A673 (cell line): ENCODE measurements around the gene ACOT7. TPM values are rescaled to one million over a fixed set of nuclear protein-coding genes. Genes with fewer than 3 reads are reported as not detected.

Experiments
- BruUV-seq: library from RNA; stranded (reverse); fragments of 400-500 nt; replicated peaks from 2 replicates; lab custom pipeline; 2021; lab: Mats Ljungman, UMichigan
- CTCF ChIA-PET: fragments of 300-600 bp; sonication (Branson Sonifier 250); formaldehyde crosslinking; loops from one replicate; lab custom pipeline; 2022; ENCODE audit warnings: antibody characterized with exemption; lab: Charles Lee
- POLR2A ChIA-PET: fragments of 300-600 bp; sonication (Branson Sonifier 250); formaldehyde crosslinking; loops from one replicate; lab custom pipeline; 2022; ENCODE audit warnings: antibody characterized with exemption; ENCODE audit not compliant: low non-redundant PET; lab: Charles Lee
- DNase-seq: peaks from one replicate; pipeline ENCODE4 v3.0.0-alpha.2; 2015; ENCODE audit warnings: low spot score
- H3K27ac ChIP-seq: fragments of 200-600 bp; sonication (generic); 2 replicates; pipeline ENCODE4 v1.5.1; 2016; ENCODE audit warnings: mixed run types, low read depth, mild to moderate bottlenecking, mixed read lengths, antibody characterized with exemption, low read length; ENCODE audit not compliant: poor library complexity, severe bottlenecking
- H3K27me3 ChIP-seq: fragments of 200-600 bp; sonication (generic); replicated peaks from 2 replicates; pipeline ENCODE4 v1.6.1; 2017; ENCODE audit warnings: mixed run types, low read depth, mild to moderate bottlenecking, mixed read lengths, antibody characterized with exemption, low read length; ENCODE audit not compliant: insufficient read depth, poor library complexity
- H3K36me3 ChIP-seq: fragments of 200-600 bp; sonication (generic); 2 replicates; pipeline ENCODE4 v1.6.1; 2016; ENCODE audit warnings: mixed run types, mild to moderate bottlenecking, mixed read lengths, antibody characterized with exemption, low read length; ENCODE audit not compliant: insufficient read depth, poor library complexity, severe bottlenecking
- H3K4me1 ChIP-seq: fragments of 200-600 bp; sonication (generic); 2 replicates; pipeline ENCODE4 v1.6.1; 2017; ENCODE audit warnings: mixed run types, mild to moderate bottlenecking, mixed read lengths, antibody characterized with exemption, low read length; ENCODE audit not compliant: insufficient read depth, poor library complexity, severe bottlenecking
- H3K4me3 ChIP-seq: fragments of 200-600 bp; sonication (generic); 2 replicates; pipeline ENCODE4 v1.5.1; 2016; ENCODE audit warnings: low read depth, mixed run types, mild to moderate bottlenecking, mixed read lengths, low read length; ENCODE audit not compliant: poor library complexity, severe bottlenecking
- H3K9me3 ChIP-seq: fragments of 200-600 bp; sonication (generic); 2 replicates; pipeline ENCODE4 v1.6.1; 2016; ENCODE audit warnings: mixed run types, low read depth, mild to moderate bottlenecking, mixed read lengths, antibody characterized with exemption, low read length; ENCODE audit not compliant: poor library complexity, severe bottlenecking
- EZH2 ChIP-seq: fragments of 200-600 bp; sonication (generic); IDR thresholded peaks from 2 replicates; pipeline ENCODE4 v1.6.1; 2017; ENCODE audit warnings: borderline replicate concordance, low read depth, mild to moderate bottlenecking, mixed read lengths, antibody characterized with exemption, low read length; ENCODE audit not compliant: poor library complexity, severe bottlenecking
- intact Hi-C: fragments of 100-400 bp; cut with micrococcal nuclease; formaldehyde crosslinking; loops from one replicate; pipeline ENCODE4 v1.10.0; 2022; ENCODE audit not compliant: unreplicated experiment
- total RNA-seq: library from RNA; stranded (reverse); gene quantifications from 2 replicates; pipeline ENCODE4 v1.2.3, GENCODE V29; 2021
- TF ChIP-seq, protein P1 (sequence below): fragments of 300-800, 200-600 bp; sonication (generic); conservative IDR thresholded peaks from 2 replicates; pipeline ENCODE4 v1.5.1; 2017; ENCODE audit warnings: low read depth, mild to moderate bottlenecking, antibody characterized with exemption, low read length, moderate library complexity, mixed read lengths

ACOT7 gene
- total RNA-seq, 1 experiment from 2014 or later, result 132 TPM

DNA sequence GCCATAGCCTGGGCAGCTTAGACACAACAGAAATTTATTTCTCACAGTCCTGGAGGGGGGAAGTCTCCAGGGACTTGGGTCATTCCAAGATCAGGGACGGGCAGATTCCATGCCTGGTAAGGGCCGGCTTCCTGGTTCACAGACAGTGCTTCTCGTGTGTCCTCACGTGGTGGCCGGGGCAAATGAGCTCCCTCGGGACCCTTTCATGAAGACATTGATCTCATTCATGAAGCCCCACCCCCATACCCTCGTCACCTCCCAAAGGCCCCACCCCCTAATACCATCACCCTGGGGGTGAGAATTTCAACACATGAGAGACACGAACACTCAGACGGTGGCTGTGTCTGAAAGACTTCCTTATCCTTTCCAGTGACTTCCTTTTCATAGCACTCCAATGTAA lies 51.5 kb downstream of the ACOT7 start:
- TF ChIP-seq, protein P1, sequence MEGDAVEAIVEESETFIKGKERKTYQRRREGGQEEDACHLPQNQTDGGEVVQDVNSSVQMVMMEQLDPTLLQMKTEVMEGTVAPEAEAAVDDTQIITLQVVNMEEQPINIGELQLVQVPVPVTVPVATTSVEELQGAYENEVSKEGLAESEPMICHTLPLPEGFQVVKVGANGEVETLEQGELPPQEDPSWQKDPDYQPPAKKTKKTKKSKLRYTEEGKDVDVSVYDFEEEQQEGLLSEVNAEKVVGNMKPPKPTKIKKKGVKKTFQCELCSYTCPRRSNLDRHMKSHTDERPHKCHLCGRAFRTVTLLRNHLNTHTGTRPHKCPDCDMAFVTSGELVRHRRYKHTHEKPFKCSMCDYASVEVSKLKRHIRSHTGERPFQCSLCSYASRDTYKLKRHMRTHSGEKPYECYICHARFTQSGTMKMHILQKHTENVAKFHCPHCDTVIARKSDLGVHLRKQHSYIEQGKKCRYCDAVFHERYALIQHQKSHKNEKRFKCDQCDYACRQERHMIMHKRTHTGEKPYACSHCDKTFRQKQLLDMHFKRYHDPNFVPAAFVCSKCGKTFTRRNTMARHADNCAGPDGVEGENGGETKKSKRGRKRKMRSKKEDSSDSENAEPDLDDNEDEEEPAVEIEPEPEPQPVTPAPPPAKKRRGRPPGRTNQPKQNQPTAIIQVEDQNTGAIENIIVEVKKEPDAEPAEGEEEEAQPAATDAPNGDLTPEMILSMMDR, result no peak
- TF ChIP-seq EZH2, result no peak
- no peaks in the 10 kb centered on the region for H3K9me3 ChIP-seq
- H3K27me3 ChIP-seq, result no peaks in the 10 kb centered on the region
- DNase-seq, result peak; percentile 49
- H3K27ac ChIP-seq, result no peak overlapping the region
- H3K4me1 ChIP-seq, result no peaks in the 10 kb centered on the region
- ChIA-PET CTCF (interaction anchor here (0.5 to 1.6 kb wide), 3 partner anchors 95 to 102 kb away, joined by 3 to 16 read pairs (median 3); no protein-coding TSS in a partner anchor), POLR2A (no interaction called here)
- intact Hi-C loops, result loop anchor here (5.0 kb wide), 1 partner anchor 80 kb away; the partner anchor contains the start of gene GPR153
- H3K36me3 ChIP-seq, result no peaks in the 10 kb centered on the region
- BruUV-seq, result no TSS peak
- no peak overlapping the region for H3K4me3 ChIP-seq

DNA sequence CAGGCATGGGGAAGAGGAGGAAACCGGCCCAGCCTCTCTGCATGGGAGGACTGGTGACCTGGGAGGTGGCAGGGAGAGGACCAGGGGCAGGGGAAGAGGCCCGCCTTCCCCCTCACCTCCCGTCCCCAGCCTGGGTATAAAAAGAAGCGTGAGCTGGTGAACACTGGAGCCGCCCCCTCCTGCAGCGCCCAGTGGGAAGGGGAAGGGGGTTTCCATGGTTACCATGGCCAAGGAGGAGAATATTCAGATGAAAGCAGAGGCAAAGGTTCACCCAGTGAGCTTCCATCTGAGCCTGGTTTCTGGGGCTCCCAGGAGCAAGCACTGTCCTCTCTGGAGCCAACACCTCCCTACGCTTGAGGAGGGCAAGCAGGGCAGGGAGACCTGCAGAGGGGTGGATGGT lies 54.9 kb downstream of the ACOT7 start:
- no TSS peak for BruUV-seq
- H3K27me3 ChIP-seq, result no peaks in the 10 kb centered on the region
- no peak for DNase-seq
- no peak for TF ChIP-seq EZH2
- TF ChIP-seq, protein P1, result no peak
- ChIA-PET CTCF (no interaction called here), POLR2A (no interaction called here)
- intact Hi-C loops, result no loop called here
- no peak overlapping the region for H3K27ac ChIP-seq
- no peaks in the 10 kb centered on the region for H3K9me3 ChIP-seq
- no peaks in the 10 kb centered on the region for H3K4me1 ChIP-seq
- no peak overlapping the region for H3K4me3 ChIP-seq
- H3K36me3 ChIP-seq, result no peaks in the 10 kb centered on the region

DNA sequence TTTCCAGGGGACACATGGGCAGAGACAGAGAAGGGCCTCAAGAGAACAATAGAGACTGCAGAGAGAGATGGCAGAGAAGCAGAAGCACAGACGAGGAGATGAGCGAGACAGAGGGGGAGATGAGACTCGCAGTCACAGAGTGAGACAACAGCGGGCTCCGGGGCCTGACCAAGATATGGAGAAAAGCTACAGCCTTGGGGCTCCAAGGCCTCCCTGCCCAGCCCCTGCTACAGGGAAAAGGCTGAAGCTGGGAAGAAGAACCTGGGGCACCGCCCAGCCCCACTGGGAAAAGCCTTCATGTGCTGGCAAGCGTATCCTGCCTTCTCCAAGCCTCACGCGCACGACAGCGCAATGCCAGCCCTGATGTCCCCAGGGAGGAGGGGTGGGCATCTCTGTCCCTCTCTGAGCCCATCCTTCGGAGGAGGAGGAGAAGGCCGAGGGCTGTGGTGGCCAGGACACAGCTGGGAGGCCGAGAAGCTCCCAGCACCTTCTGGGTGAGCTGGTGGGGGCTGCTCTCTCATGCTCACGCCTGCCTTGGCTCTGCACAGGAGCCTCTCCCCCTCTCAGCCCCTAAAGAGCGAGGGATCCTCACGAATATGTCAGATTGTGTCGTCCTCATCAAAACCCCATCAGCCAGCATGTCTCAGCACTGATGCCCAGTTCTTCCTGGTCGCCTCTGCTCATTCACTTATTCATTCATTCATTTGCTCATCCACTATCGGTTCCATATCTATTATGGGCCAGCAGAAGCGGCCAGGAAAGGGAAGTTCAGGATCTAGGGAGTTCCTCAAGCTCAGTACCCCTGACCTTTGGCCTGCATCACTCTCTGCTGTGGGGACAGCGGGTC lies 56.6 kb downstream of the ACOT7 start:
- no peak for DNase-seq
- Histone ChIP-seq H3K27me3 (no peaks in the 10 kb centered on the region), H3K4me1 (no peaks in the 10 kb centered on the region), H3K4me3 (no peak overlapping the region), H3K27ac (no peak overlapping the region), H3K9me3 (no peaks in the 10 kb centered on the region), H3K36me3 (no peaks in the 10 kb centered on the region)
- ChIA-PET POLR2A (no interaction called here), CTCF (no interaction called here)
- intact Hi-C loops, result no loop called here
- BruUV-seq, result no TSS peak
- TF ChIP-seq EZH2, result no peak
